Liver (tissue), 9 donors: ENCODE results near the gene CMIP. TPM values are rescaled to one million over a fixed set of nuclear protein-coding genes. Genes with fewer than 3 reads are reported as not detected.

Source experiments
- DNase-seq: peaks from one replicate; pipeline ENCODE4 v3.0.0-alpha.2; 2017; ENCODE audit warnings: low spot score
- H3K27ac ChIP-seq, 2 donors: one replicate each; pipeline ENCODE4 v1.7.0; 2013; ENCODE audit warnings: inconsistent platforms in 2 of 2, low read length in 2 of 2, control low read depth in 1 of 2, low read depth in 1 of 2, mild to moderate bottlenecking in 1 of 2
- H3K27me3 ChIP-seq, 4 donors: one replicate each; pipeline versions ENCODE4 v1.6.1 to v1.7.0; 2013; ENCODE audit warnings: low read length in 3 of 4, inconsistent platforms in 1 of 4, mild to moderate bottlenecking in 1 of 4, moderate library complexity in 1 of 4; ENCODE audit not compliant: control insufficient read depth in 4 of 4, insufficient read depth in 4 of 4
- H3K36me3 ChIP-seq, 4 donors: one replicate each; pipeline versions ENCODE4 v1.6.1 to v1.7.0; 2013; ENCODE audit warnings: low read length in 3 of 4, mild to moderate bottlenecking in 3 of 4, low read depth in 1 of 4, moderate library complexity in 1 of 4; ENCODE audit not compliant: control insufficient read depth in 4 of 4, insufficient read depth in 3 of 4
- H3K4me1 ChIP-seq, 4 donors: one replicate each; pipeline versions ENCODE4 v1.6.1 to v1.7.0; 2013; ENCODE audit warnings: low read length in 3 of 4, mild to moderate bottlenecking in 3 of 4, moderate library complexity in 1 of 4; ENCODE audit not compliant: control insufficient read depth in 4 of 4, insufficient read depth in 4 of 4
- H3K4me3 ChIP-seq, 3 donors: one replicate each; pipeline versions ENCODE4 v1.6.1 to v1.7.0; 2013; ENCODE audit warnings: low read length in 3 of 3, control low read depth in 1 of 3, low read depth in 1 of 3, mild to moderate bottlenecking in 1 of 3
- H3K9ac ChIP-seq, 2 donors: one replicate each; pipeline ENCODE4 v1.7.0; 2013; ENCODE audit warnings: low read length in 2 of 2, mild to moderate bottlenecking in 2 of 2, moderate library complexity in 2 of 2, control low read depth in 1 of 2, low read depth in 1 of 2
- H3K9me3 ChIP-seq, 4 donors: one replicate each; pipeline versions ENCODE4 v1.6.1 to v1.7.0; 2013; ENCODE audit warnings: low read length in 3 of 4; ENCODE audit not compliant: control insufficient read depth in 4 of 4
- EGR1 ChIP-seq, 2 donors: IDR thresholded peaks; 2 replicates each; pipeline ENCODE4 v1.6.1; 2016 to 2018; ENCODE audit warnings: antibody characterized with exemption in 2 of 2, low read depth in 2 of 2
- FOXA1 ChIP-seq: IDR thresholded peaks from 2 replicates; pipeline ENCODE4 v1.6.1; 2016; ENCODE audit warnings: antibody characterized with exemption
- FOXA2 ChIP-seq: IDR thresholded peaks from 2 replicates; pipeline ENCODE4 v1.6.1; 2016; ENCODE audit warnings: antibody characterized with exemption
- GABPA ChIP-seq, 2 donors: IDR thresholded peaks in 1 of 2; conservative IDR thresholded peaks in 1 of 2; 2 replicates each; pipeline ENCODE4 v1.6.1; 2016; ENCODE audit warnings: antibody characterized with exemption in 2 of 2, mild to moderate bottlenecking in 1 of 2, moderate library complexity in 1 of 2
- HNF4A ChIP-seq, 2 donors: conservative IDR thresholded peaks; 2 replicates each; pipeline ENCODE4 v1.6.1; 2016; ENCODE audit warnings: antibody characterized with exemption in 2 of 2, mild to moderate bottlenecking in 2 of 2
- HNF4G ChIP-seq: IDR thresholded peaks from 2 replicates; pipeline ENCODE4 v1.6.1; 2016; ENCODE audit warnings: antibody characterized with exemption
- JUND ChIP-seq, 2 donors: IDR thresholded peaks; 2 replicates each; pipeline ENCODE4 v1.6.1; 2016; ENCODE audit warnings: antibody characterized with exemption in 2 of 2
- NR2F2 ChIP-seq: IDR thresholded peaks from 2 replicates; pipeline ENCODE4 v1.6.1; 2016; ENCODE audit warnings: antibody characterized with exemption
- RAD21 ChIP-seq, 2 donors: IDR thresholded peaks; 2 replicates each; pipeline ENCODE4 v1.6.1; 2016; ENCODE audit warnings: antibody characterized with exemption in 2 of 2, mild to moderate bottlenecking in 2 of 2
- REST ChIP-seq: IDR thresholded peaks from 2 replicates; pipeline ENCODE4 v1.6.1; 2016; ENCODE audit warnings: antibody characterized with exemption, mild to moderate bottlenecking
- RXRA ChIP-seq, 2 donors: IDR thresholded peaks; 2 replicates each; pipeline ENCODE4 v1.6.1; 2017 to 2018; ENCODE audit warnings: antibody characterized with exemption in 2 of 2, mild to moderate bottlenecking in 1 of 2
- SP1 ChIP-seq: IDR thresholded peaks from 2 replicates; pipeline ENCODE4 v1.6.1; 2018; ENCODE audit warnings: antibody characterized with exemption, mild to moderate bottlenecking
- TAF1 ChIP-seq: conservative IDR thresholded peaks from 2 replicates; pipeline ENCODE4 v1.6.1; 2016; ENCODE audit warnings: antibody characterized with exemption, mild to moderate bottlenecking
- YY1 ChIP-seq: IDR thresholded peaks from 2 replicates; pipeline ENCODE4 v1.6.1; 2016; ENCODE audit warnings: antibody characterized with exemption, mild to moderate bottlenecking
- WGBS: extraction: QIAGEN DNeasy Blood & Tissue Kit; methylation state at CpG from one replicate; pipeline ENCODE4 v1.1.7; 2013; 5-methylcytosine and 5-hydroxymethylcytosine counted together
- polyA plus RNA-seq, 2 donors: library from polyadenylated mRNA; stranded (reverse) in 1 of 2; unstranded in 1 of 2; fragments of 200-250 nt in 1 of 2; fragments of >200 nt in 1 of 2; fragmentation: Nextera tagmentation in 1 of 2; extraction: Ambion mirVana in 1 of 2; gene quantifications; one replicate each; pipeline versions ENCODE4 v1.2.1 to v1.2.3, GENCODE V29; 2013 to 2015
- total RNA-seq, 2 donors: library from RNA; depleted of rRNA; stranded (reverse); fragments of >200 nt; gene quantifications; one replicate each; pipeline ENCODE4 v1.2.3, GENCODE V29; 2014
- TF ChIP-seq, protein P1 (sequence below): fragments of 150-350 bp; IDR thresholded peaks from 2 replicates; pipeline ENCODE4 v1.5.1; 2017; ENCODE audit warnings: improper control_type of control experiment, low read depth, low read length; ENCODE audit not compliant: missing input control
- TF ChIP-seq, protein P2 (sequence below): IDR thresholded peaks from 2 replicates; pipeline ENCODE4 v1.6.1; 2016; ENCODE audit warnings: antibody characterized with exemption
- TF ChIP-seq, protein P3 (sequence below): IDR thresholded peaks from 2 replicates; pipeline ENCODE4 v1.6.1; 2016; ENCODE audit warnings: antibody characterized with exemption
- TF ChIP-seq, protein P4 (sequence below): IDR thresholded peaks from 2 replicates; pipeline ENCODE4 v1.6.1; 2016; ENCODE audit warnings: antibody characterized with exemption
- donor health status: healthy.
- donor health status: healthy.
- donor health status: healthy.
- donor health status: healthy.
- donor health status: healthy.

Gene CMIP
- total and polyA plus RNA-seq, 4 donors = 1.7 to 15.6 (median 10.1) TPM

DNA sequence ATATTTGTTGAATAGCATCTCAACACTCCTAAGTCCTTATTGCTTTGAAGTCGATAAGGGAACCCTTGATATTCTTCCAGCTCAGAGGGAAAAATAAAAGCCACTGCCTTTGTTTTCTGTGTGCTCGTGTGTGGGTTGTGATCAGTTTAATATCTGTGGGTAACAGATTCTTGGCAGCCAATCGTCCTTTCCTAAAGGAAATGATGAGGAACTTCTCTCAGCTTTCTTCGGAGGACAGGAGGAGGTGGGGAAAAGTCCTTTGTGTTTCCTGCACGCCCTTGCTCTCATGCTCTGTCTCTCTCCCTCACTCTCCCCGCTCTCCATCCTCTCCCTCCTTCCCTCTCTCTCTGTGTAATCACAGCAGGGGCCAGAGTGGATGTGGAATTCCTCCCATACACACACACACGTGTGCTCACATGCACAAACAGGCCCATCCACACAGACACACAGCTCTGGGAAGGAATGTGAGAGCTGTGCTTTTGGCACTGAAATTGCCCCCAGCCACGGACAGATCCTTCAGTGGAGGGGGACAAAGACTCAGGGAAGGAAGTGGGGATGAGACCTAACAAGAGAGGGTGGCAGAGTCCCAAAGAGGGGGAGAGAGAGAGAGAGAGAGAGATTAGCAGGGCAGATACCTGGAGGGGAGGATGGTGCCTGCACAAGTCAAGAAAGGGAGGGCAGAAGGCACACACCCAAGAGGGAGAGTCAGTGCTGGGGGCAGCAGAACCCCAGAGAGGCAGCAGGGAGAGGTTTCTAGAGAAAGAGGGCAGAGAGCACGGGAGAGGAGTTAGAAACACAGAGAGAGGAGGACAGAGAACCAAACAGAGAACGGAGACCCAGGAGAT, 250.9 kb downstream of the CMIP start:
- WGBS = 76% methylated on average over 10 of the region's 10 CpGs
- no peak for DNase-seq
- no peak overlapping the region for H3K9ac ChIP-seq
- H3K36me3 ChIP-seq = peaks cover 15 to 75% (median 26%) of the 10 kb centered on the region in 4 donors
- H3K4me3 ChIP-seq = no peak overlapping the region
- H3K4me1 ChIP-seq = no peaks in the 10 kb centered on the region
- no peaks in the 10 kb centered on the region for H3K9me3 ChIP-seq
- H3K27me3 ChIP-seq = no peaks in the 10 kb centered on the region
- TF ChIP-seq FOXA2 = no peak
- no peak for TF ChIP-seq TAF1
- TF ChIP-seq, protein P1, sequence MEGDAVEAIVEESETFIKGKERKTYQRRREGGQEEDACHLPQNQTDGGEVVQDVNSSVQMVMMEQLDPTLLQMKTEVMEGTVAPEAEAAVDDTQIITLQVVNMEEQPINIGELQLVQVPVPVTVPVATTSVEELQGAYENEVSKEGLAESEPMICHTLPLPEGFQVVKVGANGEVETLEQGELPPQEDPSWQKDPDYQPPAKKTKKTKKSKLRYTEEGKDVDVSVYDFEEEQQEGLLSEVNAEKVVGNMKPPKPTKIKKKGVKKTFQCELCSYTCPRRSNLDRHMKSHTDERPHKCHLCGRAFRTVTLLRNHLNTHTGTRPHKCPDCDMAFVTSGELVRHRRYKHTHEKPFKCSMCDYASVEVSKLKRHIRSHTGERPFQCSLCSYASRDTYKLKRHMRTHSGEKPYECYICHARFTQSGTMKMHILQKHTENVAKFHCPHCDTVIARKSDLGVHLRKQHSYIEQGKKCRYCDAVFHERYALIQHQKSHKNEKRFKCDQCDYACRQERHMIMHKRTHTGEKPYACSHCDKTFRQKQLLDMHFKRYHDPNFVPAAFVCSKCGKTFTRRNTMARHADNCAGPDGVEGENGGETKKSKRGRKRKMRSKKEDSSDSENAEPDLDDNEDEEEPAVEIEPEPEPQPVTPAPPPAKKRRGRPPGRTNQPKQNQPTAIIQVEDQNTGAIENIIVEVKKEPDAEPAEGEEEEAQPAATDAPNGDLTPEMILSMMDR = no peak
- TF ChIP-seq JUND (IDR thresholded peaks at IDR 0.05) = no peak
- TF ChIP-seq, protein P2, sequence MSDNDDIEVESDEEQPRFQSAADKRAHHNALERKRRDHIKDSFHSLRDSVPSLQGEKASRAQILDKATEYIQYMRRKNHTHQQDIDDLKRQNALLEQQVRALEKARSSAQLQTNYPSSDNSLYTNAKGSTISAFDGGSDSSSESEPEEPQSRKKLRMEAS = no peak
- no peak for TF ChIP-seq NR2F2
- no peak for TF ChIP-seq HNF4G
- no peak for TF ChIP-seq YY1
- TF ChIP-seq SP1 = no peak
- no peak for TF ChIP-seq EGR1 (IDR thresholded peaks at IDR 0.05; ENCODE audit: low read depth in 2 of 2)
- TF ChIP-seq FOXA1 = no peak
- no peak for TF ChIP-seq GABPA (IDR thresholded peaks at IDR 0.05 in 1 of 2, conservative IDR thresholded peaks at IDR 0.05 in 1 of 2)
- no peak for TF ChIP-seq RAD21 (IDR thresholded peaks at IDR 0.05)
- no peak for TF ChIP-seq REST
- TF ChIP-seq, protein P3, sequence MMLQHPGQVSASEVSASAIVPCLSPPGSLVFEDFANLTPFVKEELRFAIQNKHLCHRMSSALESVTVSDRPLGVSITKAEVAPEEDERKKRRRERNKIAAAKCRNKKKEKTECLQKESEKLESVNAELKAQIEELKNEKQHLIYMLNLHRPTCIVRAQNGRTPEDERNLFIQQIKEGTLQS = no peak
- H3K27ac ChIP-seq = peak overlapping the region in 1 of 2 donors; percentile 10

GRCh38 chr16:81696166-81696960, 251.8 kb downstream of the CMIP start:
- H3K9me3 ChIP-seq = no peaks in the 10 kb centered on the region
- no peak for DNase-seq
- H3K27ac ChIP-seq = peak overlapping the region in 1 of 2 donors; percentile 10
- no peaks in the 10 kb centered on the region for H3K4me1 ChIP-seq
- no peaks in the 10 kb centered on the region for H3K27me3 ChIP-seq
- no peak overlapping the region for H3K4me3 ChIP-seq
- H3K9ac ChIP-seq = no peak overlapping the region
- 87% methylated on average over 22 of the region's 22 CpGs for WGBS
- H3K36me3 ChIP-seq = peaks cover 15 to 79% (median 29%) of the 10 kb centered on the region in 4 donors
- TF ChIP-seq GABPA (IDR thresholded peaks at IDR 0.05 in 1 of 2, conservative IDR thresholded peaks at IDR 0.05 in 1 of 2) (no peak), HNF4A (conservative IDR thresholded peaks at IDR 0.05) (no peak), RAD21 (IDR thresholded peaks at IDR 0.05) (no peak), RXRA (IDR thresholded peaks at IDR 0.05) (no peak), FOXA2 (no peak), HNF4G (no peak), REST (no peak)
- TF ChIP-seq, protein P2 = no peak
- TF ChIP-seq, protein P4, sequence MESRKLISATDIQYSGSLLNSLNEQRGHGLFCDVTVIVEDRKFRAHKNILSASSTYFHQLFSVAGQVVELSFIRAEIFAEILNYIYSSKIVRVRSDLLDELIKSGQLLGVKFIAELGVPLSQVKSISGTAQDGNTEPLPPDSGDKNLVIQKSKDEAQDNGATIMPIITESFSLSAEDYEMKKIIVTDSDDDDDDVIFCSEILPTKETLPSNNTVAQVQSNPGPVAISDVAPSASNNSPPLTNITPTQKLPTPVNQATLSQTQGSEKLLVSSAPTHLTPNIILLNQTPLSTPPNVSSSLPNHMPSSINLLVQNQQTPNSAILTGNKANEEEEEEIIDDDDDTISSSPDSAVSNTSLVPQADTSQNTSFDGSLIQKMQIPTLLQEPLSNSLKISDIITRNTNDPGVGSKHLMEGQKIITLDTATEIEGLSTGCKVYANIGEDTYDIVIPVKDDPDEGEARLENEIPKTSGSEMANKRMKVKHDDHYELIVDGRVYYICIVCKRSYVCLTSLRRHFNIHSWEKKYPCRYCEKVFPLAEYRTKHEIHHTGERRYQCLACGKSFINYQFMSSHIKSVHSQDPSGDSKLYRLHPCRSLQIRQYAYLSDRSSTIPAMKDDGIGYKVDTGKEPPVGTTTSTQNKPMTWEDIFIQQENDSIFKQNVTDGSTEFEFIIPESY = no peak
